T-helper 1 cell treated with Interleukin-12 subunit alpha and Interleukin-12 subunit beta and Interleukin-4 antibody, amounts not matched to agents 30 μg/mL and 1 μg/mL, for 36 hours (primary cell): ENCODE results near the gene AGAP5.
"Not testable (repeated sequence)": the region's sequence is repeated elsewhere in the genome, so short reads cannot be mapped to it uniquely, and the experiment has no call there.

ENCODE experiments used
- H3K27ac Mint-ChIP-seq: one replicate; pipeline ENCODE4 v1.8.0; 2021; ENCODE audit warnings: mild to moderate bottlenecking, mixed read lengths
- H3K27me3 Mint-ChIP-seq: one replicate; pipeline ENCODE4 v1.8.0; 2021; ENCODE audit warnings: low read depth, mixed read lengths
- H3K36me3 Mint-ChIP-seq: one replicate; pipeline ENCODE4 v1.8.0; 2021; ENCODE audit warnings: low read depth, mixed read lengths
- H3K4me1 Mint-ChIP-seq: one replicate; pipeline ENCODE4 v1.8.0; 2021; ENCODE audit warnings: low read depth, mixed read lengths
- H3K4me3 Mint-ChIP-seq: one replicate; pipeline ENCODE4 v1.8.0; 2021; ENCODE audit warnings: mild to moderate bottlenecking, moderate library complexity, mixed read lengths
- H3K9me3 Mint-ChIP-seq: one replicate; pipeline ENCODE4 v1.8.0; 2021; ENCODE audit warnings: mixed read lengths

The AGAP5 gene

DNA sequence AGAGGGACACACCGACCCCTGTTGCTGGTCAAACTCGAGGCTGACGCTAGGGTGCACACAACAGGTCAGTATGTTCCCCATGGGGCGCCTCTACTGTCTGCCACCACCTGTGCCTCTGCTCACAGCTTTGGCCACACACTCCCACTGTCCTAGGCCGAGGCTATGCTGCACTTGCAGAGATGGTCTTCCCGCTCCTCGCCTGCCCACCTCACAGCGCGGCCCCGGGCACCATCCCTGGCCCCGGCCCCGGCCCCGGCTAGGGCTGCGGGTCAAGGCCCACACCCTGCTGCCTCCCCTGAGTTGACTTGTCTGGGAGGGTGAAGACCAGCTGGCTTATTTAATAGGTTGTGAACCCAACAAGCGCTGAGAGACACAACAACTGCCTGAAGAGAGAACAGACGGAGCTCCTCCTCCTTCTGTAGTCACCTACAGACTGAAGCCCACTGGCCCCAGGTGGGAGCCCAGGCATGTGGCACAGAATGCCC is at the start of gene AGAP5:
Gene AGAP5 (minus strand): TSS at position 435 of the 485 bp plus-strand sequence. CDS start 354 bp downstream, at position 81.
- not testable (repeated sequence) for H3K27me3 Mint-ChIP-seq, H3K4me3 Mint-ChIP-seq, H3K27ac Mint-ChIP-seq, H3K4me1 Mint-ChIP-seq, H3K9me3 Mint-ChIP-seq
- peaks cover 11% of the 10 kb centered on the region for H3K36me3 Mint-ChIP-seq

GRCh38 chr10:73746721-73747120 is 48.8 kb upstream of the AGAP5 start:
- Mint-ChIP-seq H3K36me3 (peaks cover 31% of the 10 kb centered on the region), H3K4me1 (peaks cover 41% of the 10 kb centered on the region)

DNA sequence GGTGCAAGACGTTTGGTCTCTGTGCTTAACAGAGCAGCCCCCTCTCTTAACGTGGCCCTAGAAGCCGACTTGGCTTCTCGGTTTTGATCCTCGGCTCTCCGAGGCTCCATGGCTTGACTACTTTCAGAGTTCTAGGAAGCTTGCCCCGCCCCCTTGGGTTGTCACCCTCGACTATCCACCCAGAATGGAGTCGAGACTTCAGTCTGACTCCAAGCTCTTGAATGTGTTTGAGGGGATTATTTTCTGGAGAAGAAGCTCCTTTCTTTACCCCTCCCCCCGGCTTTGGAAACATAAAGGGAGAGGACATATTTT is 46.7 kb upstream of the AGAP5 start:
- Mint-ChIP-seq H3K4me1 (peaks cover 31% of the 10 kb centered on the region), H3K27ac (peak overlapping the region; percentile 99), H3K4me3 (peak overlapping the region; percentile 99), H3K27me3 (no peaks in the 10 kb centered on the region), H3K36me3 (peaks cover 18% of the 10 kb centered on the region), H3K9me3 (no peaks in the 10 kb centered on the region)

More at GRCh38 chr10:73746721-73747120, 48.8 kb upstream of the AGAP5 start:
- Mint-ChIP-seq H3K27me3 (no peaks in the 10 kb centered on the region), H3K9me3 (no peaks in the 10 kb centered on the region), H3K27ac (peak overlapping the region; percentile 46), H3K4me3 (peak overlapping the region; percentile 67)

DNA sequence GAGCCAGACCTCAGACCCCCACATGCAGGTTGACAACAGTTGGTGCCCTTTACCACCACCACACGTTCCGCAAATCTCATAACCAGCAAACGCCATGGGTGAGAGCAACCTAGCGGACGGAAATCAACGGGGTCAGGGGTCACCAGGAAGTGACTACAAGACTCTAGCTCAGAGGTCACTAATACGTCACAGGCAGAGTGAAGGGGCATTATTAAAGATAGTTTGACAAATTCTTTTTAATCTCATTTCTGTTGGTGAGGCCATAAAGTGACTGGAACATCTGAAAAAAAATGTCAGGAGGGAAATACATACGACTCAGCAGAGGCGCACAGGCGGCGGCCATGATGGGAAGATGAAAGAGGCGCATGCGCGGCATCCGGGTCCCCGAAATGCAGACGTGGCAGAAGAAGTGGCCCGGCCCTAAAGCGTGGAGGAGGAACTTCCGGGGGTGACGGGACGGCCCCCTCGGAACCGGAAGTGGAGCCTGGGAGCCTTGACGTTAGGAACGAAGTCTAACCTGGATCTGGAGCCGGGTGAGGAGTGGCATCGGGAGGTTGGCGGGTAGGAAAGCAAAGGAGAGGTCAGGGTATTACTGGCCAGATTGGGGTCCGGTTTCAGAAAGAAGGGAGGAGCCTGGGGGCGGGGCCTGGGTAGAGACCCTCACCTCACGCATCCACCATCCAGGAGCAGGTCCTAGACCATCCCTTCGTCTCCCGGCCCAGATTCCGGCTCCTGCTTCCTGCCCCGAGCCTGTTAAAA is 46.2 kb upstream of the AGAP5 start, which contains the start of gene SEC24C:
Gene SEC24C (plus strand): TSS at position 468 of the 759 bp plus-strand sequence. CDS start 2,461 bp downstream, outside the sequence.
- Mint-ChIP-seq H3K27me3 (no peaks in the 10 kb centered on the region), H3K4me3 (peak within 1 kb of the TSS; percentile 99), H3K9me3 (no peaks in the 10 kb centered on the region), H3K4me1 (peaks cover 28% of the 10 kb centered on the region), H3K36me3 (peaks cover 14% of the 10 kb centered on the region), H3K27ac (peak within 1 kb of the TSS; percentile 99)

GRCh38 chr10:73743327-73743904 is 45.5 kb upstream of the AGAP5 start:
- Mint-ChIP-seq H3K27me3 (no peaks in the 10 kb centered on the region), H3K4me3 (peak overlapping the region; percentile 99), H3K4me1 (peaks cover 26% of the 10 kb centered on the region), H3K27ac (peak overlapping the region; percentile 99), H3K36me3 (peaks cover 11% of the 10 kb centered on the region), H3K9me3 (no peaks in the 10 kb centered on the region)

- peak overlapping the region; percentile 64 for H3K4me3 Mint-ChIP-seq
- peaks cover 11% of the 10 kb centered on the region for H3K36me3 Mint-ChIP-seq
- peak overlapping the region; percentile 84 for H3K27ac Mint-ChIP-seq
- no peaks in the 10 kb centered on the region for H3K9me3 Mint-ChIP-seq
- H3K4me1 Mint-ChIP-seq: peaks cover 26% of the 10 kb centered on the region
- H3K27me3 Mint-ChIP-seq: no peaks in the 10 kb centered on the region
These were observed 44.5 kb upstream of the AGAP5 start for GRCh38 chr10:73742454-73742734.

DNA sequence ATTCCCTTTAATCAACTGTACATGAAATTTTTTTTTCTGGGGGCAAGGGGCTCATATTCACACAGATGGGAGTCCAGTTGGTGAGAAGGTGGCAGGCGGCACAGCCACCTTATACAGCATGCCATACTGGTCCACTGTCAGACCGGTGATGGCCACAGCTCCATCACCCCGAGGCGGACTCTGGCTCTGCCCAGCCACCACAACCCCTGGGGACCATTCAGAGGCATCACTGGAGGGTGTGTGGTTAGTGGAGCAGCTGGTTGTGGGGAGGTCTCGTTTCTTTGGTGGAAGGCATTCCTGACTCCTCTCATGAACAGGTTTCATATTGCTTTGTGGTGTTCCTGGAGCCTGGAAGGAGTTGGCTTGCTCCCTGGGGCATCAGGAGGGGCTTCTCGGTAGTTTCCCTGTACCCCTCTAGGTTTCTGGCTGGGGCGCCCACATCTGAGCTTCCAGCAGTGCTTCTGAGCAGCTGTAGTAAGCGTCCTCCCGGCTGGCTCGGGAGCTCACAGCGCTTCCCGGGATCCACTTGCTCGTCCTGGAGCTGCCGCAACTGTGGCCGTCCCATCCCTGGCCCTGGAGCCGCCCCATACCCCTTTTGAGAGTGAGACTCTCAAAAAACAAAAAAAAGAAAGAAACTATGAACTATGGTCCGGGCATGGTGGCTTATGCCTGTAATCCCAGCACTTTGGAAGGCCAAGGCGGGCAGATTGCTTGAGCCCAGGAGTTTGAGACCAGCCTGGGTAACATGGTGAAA is 42.8 kb upstream of the AGAP5 start:
- not testable (repeated sequence) for H3K27me3 Mint-ChIP-seq, H3K27ac Mint-ChIP-seq, H3K4me3 Mint-ChIP-seq, H3K9me3 Mint-ChIP-seq, H3K36me3 Mint-ChIP-seq
- peaks cover 16% of the 10 kb centered on the region for H3K4me1 Mint-ChIP-seq

DNA sequence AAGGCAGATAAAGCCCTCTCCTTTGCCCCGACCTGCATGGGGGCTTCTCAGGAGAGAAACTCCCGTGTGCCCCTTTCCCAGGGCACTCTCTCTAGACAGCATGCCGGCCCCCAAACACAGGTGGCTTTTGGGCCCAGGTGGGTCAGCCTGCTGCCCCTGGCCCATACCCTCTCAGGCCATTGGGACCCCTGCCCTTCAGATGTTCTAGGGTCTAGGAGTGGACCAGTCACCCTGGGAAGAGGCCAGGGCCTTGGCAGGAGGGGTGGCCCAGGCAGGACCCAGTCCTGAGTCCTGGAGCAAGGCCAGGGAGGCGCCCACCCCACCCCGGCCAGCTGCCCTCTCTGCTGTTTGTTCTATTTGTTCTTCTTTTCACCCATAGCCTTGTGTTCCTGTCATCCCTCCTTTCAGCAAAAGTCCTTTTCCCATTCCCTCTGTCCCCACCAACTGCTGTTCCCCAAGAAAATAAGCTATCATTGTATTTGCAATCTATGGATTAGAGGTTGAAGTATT is 36.9 kb upstream of the AGAP5 start:
- Mint-ChIP-seq H3K4me1 (peaks cover 8% of the 10 kb centered on the region), H3K27me3 (no peaks in the 10 kb centered on the region), H3K27ac (no peak overlapping the region), H3K9me3 (no peaks in the 10 kb centered on the region), H3K36me3 (peaks cover 6% of the 10 kb centered on the region), H3K4me3 (no peak overlapping the region)

DNA sequence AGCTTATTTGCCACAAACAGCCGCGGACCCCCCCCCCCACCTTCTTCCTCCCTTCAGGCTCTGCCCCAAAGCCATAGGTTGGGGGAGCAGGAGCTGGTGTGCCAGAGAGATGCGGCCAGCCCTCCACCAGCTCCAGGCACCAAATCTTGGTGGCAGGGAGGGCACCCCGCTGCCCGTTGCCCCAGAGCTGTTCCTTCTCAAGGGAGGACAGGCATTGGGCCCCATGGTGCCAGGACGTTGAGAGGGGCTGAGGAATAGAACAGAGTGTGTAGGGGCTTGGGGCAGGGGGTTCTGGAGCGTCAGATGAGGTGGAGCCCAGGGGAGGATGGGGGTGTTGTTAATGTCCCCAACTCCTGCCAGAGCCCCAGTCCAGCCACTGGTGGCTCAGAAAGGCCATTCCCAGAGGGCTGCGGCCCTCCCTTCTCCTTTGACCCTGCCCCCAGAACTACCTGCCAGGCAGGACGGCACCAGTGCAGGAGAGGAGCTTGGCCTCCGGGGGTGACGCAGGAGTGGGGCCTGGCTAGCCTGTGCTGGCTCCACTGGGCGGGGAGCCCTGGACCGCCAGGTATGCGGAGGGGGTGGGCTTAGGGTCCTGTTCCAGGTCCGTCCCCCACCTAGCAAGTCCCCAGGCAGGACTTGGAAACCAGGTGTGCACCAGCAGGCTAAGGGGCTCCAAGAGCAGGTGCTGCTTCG is 36.3 kb upstream of the AGAP5 start:
- Mint-ChIP-seq H3K4me3 (no peak overlapping the region), H3K9me3 (no peaks in the 10 kb centered on the region), H3K36me3 (peaks cover 6% of the 10 kb centered on the region), H3K4me1 (peaks cover 8% of the 10 kb centered on the region), H3K27ac (no peak overlapping the region), H3K27me3 (no peaks in the 10 kb centered on the region)

GRCh38 chr10:73732931-73733623 is 35.2 kb upstream of the AGAP5 start:
- Mint-ChIP-seq H3K9me3 (no peaks in the 10 kb centered on the region), H3K4me1 (peaks cover 8% of the 10 kb centered on the region), H3K27me3 (no peaks in the 10 kb centered on the region), H3K36me3 (peaks cover 6% of the 10 kb centered on the region), H3K27ac (no peak overlapping the region), H3K4me3 (no peak overlapping the region)

- no peaks in the 10 kb centered on the region for H3K27me3 Mint-ChIP-seq
- no peaks in the 10 kb centered on the region for H3K9me3 Mint-ChIP-seq
- H3K4me1 Mint-ChIP-seq: peaks cover 10% of the 10 kb centered on the region
- H3K36me3 Mint-ChIP-seq: peaks cover 7% of the 10 kb centered on the region
- peak overlapping the region; percentile 65 for H3K4me3 Mint-ChIP-seq
- peak overlapping the region; percentile 59 for H3K27ac Mint-ChIP-seq
These were observed 34.5 kb upstream of the AGAP5 start for GRCh38 chr10:73732426-73732825.

GRCh38 chr10:73731588-73732375 is 33.9 kb upstream of the AGAP5 start:
- H3K27ac Mint-ChIP-seq: peak overlapping the region; percentile 59
- H3K9me3 Mint-ChIP-seq: no peaks in the 10 kb centered on the region
- peak overlapping the region; percentile 65 for H3K4me3 Mint-ChIP-seq
- peaks cover 10% of the 10 kb centered on the region for H3K4me1 Mint-ChIP-seq
- peaks cover 11% of the 10 kb centered on the region for H3K36me3 Mint-ChIP-seq
- H3K27me3 Mint-ChIP-seq: no peaks in the 10 kb centered on the region

GRCh38 chr10:73730153-73730906 is 32.4 kb upstream of the AGAP5 start:
- Mint-ChIP-seq H3K4me1 (peaks cover 14% of the 10 kb centered on the region), H3K27ac (peak overlapping the region; percentile 98), H3K27me3 (no peaks in the 10 kb centered on the region), H3K36me3 (peaks cover 17% of the 10 kb centered on the region), H3K9me3 (no peaks in the 10 kb centered on the region), H3K4me3 (peak overlapping the region; percentile 99)
